GM18868 (cell line): ENCODE measurements around the gene MFSD12.
"Not testable (repeated sequence)": the region's sequence is repeated elsewhere in the genome, so short reads cannot be mapped to it uniquely, and the experiment has no call there.

Experiments
- ATAC-seq: cut with Tn5 transposase; IDR thresholded peaks from one replicate; pipeline ENCODE4 v1.9.1; 2021; ENCODE audit warnings: mild to moderate bottlenecking, moderate library complexity; ENCODE audit not compliant: unreplicated experiment

The MFSD12 gene

DNA sequence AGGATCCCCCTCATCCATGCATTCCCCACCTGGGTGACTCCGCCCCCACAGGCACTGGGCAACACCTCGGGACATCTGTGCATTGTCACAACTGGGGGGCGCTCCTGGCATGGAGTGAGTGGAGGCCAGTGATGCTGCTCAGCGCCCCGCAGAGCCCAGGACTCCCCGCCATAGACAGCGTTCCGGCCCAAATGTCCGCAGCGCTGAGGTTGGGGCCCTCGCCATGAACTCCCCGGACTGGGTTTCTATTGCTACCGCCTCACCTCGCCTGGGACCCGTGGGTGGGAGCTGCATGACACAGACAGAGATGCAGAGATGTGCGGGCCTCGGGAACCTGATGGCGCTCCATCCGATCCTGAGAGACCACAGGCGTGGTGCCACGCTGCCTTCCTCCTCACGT lies 46.7 kb downstream of the MFSD12 start:
- ATAC-seq: no peak

DNA sequence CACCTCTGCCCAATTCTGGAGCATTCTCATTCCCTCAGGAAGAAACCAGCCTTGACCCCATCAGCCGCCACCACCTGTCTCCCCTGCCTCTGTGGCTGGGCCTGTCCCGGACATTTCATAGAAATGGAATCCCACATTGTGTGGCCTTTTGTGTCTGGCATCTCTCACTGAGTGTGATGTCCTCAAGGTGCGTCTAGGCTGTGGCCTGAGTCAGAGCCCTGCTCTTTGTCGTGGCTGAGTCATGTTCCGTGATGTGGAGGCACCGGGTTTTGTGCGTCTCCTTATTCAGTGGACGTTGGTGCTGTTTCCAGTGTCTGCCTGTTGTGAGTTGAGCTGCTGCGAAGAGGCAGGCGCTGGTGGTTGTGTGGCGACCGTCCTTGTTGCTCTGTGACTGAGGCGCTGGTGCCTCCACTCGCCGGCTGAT lies 47.8 kb downstream of the MFSD12 start:
- no peak for ATAC-seq

DNA sequence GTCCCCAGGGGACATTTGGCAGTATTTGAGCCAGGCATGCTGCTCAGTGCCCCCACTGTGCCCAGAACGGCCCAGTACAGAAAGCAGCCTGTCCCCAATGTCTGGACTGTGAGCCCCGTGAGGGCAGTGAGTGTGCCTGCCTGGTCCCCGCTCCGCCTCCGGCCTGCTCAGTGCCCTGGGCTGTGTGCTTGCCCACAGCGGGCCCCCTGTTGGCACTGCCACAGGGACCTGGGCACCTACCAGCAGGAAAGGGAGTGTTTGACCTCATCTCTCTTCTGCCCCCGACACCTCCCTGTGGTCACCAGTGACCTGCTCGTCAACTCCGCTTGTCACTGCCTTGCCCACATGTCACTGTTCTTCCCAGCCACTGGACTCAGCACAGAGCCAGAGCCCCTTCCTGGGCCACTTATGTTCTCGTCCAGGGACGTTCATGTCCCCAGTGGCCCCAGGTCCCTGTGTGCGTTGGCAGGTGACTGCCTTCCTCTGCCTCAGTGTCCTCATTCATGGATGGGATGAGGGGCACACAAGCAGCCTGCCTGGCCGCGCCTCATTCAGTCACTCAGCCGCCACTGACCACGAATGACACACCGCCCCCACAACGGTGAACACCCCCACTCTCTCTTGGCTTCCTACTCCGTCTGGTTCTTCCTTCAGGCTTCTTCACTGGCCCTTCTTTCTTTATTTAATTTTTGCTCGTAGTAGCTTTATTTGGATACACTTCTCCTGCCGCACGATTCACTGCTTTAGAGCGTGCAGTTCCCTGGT lies 48.4 kb downstream of the MFSD12 start:
- no peak for ATAC-seq

DNA sequence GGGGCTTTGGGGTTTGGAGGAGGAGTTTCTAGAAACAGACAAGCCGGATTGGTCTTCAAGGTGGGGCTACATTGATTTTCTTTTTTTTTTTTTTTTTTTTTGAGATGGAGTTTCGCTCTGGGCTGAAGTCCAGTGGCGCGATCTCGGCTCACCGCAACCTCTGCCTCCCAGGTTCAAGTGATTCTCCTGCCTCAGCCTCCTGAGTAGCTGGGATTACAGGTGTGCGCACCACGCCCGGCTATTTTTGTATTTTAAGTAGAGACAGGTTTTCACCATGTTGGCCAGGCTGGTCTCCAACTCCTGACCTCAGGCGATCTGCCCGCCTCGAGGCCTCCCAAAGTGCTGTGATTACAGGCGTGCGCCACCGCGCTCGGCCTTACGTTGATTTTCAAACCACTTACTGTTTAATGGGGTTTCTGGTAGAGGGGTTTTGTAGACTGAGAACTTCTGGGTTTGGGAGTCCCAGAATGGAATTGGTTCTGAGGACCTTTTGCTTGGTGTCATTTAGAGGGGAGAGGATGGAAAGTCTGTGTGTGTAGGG lies 49.2 kb downstream of the MFSD12 start:
- not testable (repeated sequence) for ATAC-seq

DNA sequence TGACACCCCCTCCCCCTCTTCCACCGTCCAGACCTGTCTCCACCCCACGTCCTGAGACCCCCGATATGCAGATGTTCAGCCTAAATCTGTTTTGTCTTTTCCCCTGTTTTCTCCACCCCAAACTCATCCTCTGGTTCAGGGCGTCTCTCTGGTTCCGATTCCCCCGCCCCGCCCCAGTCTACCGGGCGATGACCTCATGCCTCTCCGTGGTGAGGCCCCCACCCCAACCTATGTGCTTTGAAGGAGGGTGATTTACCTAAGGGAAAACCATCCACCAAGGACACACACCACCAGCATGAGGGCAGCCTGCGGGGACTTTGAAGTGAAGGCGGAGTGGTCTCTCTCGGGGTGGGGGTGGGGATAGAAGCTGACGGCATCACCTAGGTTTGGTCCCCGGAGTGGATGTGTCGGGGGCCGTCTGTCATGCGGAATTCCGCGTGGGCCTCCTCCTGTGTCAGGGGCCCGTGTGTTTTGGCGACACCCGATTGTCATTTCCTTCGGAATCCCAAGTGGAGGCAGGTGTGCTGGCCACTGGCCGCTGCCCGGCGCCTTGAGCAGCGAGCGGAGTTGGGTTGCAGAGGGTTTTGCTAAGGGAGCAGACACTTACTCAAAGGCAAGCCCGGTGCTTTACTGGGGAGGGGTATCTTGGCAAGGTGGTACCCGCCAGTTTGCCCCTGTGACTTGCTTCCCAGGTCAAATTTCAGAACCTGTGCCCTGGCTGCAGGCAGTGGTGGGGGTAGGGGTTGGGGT lies 49.8 kb downstream of the MFSD12 start:
- no peak for ATAC-seq

DNA sequence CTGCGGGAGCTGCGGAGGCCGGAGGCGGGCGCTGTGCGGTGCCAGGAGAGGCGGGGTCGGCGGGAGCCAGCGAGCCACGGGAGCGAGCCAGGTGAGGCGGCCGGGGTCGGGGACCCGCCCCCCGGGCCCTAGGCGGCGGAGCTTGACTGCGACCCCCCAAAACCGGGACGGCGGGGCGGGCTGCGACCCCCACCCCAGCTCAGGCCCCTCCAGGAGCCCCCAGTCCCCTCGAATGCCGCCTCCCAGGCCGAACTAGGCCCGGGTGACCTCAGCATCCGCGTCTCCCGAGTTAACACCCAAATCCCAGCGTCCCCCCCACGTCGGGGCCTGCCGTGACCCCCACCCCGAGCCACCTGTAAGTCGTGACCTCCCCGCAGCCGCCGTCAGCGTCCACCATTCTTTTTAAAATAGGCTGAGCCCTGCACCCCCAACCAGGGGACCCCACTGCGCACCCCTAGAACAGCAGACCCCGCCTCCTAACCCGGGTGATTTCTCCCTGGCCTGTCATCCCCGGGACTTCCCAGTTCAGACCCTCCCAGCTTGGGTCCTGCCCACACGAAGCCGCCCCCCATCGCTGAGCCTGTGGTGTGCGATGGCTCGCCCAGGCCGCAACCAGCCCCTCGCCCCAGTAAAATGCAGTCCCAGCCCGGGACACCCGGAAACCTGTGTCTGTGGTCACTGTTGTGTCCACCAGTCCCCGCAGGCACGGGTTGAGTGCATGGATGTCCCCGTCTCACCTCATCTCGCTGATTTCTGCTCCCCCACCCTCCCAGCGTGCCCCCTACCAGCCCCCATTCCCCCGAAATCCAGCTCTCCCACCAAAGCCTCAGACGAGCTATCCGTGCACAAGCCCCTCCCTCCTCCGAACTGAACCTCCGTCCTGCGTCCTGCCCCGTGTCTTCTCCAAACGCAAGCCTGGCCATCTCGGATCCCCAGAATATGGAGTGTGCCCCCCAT lies 50.7 kb downstream of the MFSD12 start:
- peak; percentile 13 for ATAC-seq

DNA sequence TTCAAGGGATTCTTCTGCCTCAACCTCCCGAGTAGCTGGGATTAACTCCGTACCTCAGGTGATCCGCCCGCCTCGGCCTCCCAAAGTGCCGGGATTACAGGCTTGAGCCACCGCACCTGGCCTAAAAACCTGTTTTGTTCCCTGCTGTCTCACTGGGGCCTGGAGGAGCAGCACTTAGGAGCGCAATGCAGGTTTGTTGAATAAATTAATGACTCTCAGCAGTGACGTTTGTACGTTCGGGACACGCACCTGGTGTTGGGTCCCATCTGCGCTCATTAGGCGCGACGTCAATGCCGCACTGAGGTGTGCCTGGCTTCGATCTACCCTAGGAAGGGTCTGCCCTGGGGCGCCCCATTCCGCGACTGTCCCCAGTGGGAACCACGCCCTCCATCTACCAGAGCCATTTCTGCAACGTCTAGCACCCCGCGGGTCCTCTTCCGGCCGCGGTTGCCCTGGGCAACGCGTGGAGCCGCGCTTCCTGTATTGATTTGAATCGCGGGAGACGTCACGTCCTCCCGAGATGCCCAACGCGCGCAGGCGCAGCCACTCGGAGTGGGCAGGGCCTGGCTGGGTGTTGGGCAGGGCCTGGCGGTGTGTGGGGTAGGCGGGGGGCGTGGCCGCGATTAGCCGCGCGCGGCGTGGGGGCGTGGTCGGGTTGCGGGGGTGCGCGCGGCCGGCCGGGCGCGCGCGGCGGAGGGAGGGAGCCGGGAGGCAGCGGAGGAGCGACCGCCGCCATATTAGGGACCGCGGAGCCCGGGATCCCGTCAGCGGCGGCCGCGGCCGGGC lies 51.6 kb downstream of the MFSD12 start, which contains the start of gene FZR1:
FZR1 (plus strand) TSS at position 714 of the 786 bp plus-strand sequence. CDS start 16,679 bp downstream, outside the sequence.
- ATAC-seq: peak; percentile 86

DNA sequence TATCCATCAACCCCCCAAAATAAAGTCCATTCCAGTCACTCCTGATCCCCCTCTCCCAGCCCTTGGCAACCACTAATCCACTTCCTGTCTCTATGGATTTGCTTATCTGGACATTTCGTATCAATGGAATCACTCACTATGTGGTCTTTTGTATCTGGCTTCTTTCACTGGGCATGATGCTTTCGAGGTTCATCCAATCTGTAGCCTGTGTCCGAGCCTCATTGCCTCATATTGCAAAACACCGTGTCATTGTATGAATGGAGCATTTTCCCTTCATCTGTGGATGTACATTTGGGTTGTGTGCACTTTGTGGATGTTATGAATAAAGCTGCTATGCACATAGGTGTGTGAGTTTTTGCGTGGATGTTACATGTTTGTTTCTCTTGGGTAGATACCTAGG lies 52.7 kb downstream of the MFSD12 start:
- no peak for ATAC-seq

DNA sequence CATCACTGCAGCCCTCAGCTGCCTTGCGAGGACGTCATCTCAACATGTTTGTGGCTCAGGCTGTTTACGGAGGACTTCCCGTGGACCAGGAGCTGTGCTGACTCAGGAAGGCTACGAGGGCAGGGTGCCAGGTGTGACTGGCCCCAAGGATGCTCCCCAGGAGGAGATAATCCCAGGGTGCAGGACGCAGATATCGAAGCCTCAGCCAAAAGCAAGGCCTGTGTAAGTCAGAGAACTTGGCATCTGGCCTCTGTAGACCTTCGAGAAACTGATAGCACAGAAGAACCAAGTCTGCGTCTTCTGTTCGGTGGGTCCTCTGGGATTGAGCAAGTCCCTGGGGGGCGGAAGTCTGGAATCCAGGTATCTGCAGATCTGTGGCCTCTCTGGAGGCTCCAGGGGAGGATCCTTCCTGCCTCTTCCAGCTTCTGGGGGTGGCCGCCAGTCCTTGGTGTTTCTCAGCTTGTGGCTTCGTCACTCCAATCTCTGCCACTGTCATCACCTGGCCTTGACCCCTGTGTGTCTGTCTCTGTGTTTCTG lies 54.3 kb downstream of the MFSD12 start:
- no peak for ATAC-seq

DNA sequence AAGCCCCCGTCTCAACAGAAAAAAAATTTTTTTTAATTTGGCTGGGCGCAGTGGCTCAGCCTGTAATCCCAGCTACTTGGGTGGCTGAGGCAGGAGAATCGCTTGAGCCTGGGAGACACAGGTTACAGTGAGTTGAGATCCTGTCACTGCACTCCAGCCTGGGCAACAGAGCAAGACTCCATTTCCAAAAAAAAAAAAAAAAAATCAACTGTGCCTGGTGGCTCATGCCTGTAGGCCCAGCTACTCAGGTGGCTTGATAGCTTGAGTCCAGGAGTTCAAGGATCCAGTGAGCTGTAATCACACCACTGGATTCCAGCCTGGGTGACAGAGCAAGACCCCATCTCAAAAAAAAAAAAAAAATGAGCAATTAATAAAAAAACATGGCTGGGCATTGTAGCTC lies 55.6 kb downstream of the MFSD12 start:
- no peak for ATAC-seq

DNA sequence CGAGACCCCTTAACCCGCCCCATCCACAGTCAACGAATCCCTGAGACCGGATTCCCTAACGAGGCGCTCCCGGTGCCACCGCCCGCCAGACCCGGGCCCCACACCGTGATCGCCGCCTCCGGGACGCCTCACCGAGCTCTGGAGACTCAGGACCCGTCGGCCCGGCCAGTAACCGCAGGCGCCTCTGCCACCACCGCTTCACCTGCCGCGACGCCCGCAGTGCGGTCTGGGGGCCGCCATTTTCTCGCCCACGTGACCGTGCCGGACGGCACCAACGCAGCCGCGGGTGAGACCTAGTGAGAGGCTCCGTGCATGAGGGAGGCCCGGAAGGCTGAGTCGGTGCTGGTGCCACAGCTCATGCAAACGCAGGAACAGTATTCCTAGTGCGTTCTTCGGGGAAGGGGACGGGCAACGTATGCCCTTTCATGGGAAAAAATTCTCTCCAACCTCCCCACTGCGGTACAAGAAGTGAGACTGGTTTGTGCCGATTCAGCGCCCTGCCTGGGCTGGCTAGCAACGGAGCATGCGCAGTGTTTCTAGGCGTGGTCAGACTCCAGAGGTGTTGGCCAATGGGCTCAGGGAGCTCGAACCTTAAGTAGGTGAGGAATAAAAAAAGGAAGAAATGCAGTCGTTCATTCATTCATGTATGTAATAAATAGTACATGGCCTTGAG lies 56.8 kb downstream of the MFSD12 start, which contains the start of gene DOHH:
DOHH (minus strand) TSS at position 246 of the 673 bp plus-strand sequence. CDS start 3,860 bp downstream, outside the sequence.
- ATAC-seq: peak; percentile 79

DNA sequence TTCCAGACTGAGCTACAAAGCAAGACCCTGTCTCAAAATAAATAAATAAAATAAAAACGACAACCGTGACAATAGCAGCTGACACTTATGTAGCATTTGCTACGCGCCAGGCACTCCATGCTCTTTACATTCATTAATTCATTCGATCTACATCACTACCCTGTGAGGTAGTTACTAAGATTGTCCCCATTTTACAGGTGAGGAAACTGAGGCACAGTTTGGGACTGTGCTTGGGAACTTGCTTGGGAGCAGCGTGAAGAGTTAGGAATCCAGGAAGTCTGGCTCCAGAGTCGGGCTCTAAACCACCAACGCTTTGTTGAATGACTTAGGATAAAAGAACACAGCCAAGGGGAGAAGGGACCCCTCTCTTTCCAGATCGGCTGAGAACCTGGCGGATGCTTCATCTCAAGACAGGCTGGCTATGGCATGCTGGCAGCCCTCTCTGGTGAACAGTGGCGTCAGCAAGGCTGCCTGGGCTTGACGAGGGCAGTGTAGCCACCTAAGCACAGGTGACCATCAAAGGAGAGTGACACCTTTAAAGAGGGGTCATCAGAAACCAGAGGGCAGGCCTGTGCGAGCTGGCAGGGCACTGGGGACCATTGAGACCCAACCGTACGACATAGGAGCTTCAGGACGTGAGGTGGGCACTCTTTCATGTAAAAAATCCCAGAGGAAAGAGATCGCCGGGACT lies 57.5 kb downstream of the MFSD12 start:
- no peak for ATAC-seq

DNA sequence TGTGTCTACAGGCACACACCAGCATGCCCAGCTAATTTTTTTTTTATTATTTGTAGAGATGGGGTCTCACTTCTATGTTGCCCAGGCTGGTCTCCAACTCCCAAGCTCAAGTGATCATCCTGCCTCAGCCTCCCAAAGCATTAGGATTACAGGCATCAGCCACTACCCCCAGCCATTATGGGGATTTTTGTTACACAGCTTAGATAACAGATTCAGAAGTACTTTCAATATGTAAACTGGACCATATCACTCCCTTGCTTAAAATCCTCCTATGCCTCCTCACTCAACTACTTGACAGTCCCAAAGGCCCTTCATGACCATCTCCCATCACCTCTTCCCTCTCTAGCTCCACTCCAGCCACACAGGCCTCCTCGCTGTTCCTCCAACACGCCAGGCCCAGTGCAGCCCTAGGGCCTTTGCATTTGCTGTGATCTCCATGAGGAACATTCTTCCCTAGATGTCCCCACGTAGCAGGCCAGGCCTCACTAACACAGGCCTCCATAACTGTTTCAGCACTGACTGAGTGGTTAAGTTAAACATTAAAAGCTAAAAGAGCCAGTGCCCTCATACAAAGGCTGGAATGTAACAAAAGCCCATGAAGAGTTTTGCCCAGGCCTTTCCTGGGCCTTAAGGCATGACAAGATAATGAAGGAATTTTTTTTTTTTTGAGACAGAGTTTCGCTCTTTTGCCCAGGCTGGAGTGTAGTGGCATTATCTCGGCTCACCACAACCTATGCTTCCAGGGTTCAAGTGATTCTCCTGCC lies 59.4 kb downstream of the MFSD12 start:
- ATAC-seq: no peak

DNA sequence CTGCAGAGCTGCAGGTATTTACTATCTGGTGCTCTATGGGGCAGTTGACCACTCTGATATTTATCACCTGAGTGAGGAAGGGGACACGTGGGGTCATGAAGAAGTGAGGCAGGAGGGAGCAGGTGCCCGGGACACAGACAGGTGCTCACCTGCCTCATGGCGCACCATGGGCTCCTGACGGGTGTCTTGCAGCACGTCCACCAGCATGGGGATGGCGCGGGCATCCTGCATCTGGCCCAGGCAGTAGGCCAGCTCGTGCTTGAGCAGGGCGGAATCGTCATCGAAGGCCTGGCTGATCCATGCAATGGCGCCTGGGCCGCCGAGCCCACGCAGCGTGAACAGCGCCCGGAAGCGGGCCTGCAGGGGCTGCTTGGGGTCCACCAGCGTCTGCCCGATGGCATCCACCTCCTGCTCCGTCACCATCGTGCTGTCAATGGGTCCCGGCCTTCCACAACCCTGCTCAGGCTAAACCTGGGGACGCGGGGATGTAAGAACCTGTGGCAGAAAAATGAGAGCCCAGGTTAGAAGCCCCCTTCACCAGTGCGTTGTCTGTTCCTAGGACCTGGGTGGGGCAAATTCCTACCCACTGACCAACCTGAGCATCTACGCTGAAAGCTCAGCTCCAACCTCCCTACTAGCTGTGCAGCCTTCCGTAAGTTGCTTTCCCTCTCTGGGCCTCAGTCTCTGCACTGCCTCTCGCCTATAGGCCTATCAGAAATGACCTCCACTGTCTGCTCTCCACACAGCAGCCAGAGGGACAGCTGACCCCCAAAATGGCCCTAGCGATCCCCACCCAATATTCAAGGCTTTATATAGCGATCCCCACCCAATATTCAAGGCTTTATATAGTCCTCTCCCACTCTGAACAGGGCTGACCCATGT lies 60.8 kb downstream of the MFSD12 start:
- no peak for ATAC-seq

DNA sequence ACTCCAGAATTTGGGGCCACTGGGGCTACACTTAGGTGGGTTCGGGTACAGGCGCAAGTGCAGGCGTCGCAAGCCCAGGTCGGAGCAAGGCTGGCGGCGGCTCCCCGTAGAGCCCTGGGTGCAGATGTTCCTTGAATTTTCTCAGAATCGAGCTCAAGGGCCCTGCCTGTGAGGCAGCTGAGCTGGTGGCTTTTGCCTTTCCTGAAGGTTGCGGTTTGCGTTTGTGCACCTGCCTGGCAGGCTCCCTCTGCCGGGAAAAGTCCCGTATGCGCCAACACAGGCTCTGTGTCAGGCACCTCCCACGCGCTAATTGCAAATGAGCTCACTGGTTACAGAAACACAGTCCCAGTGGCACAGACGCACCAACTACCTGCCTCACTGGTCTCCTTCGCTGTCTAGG lies 62.8 kb downstream of the MFSD12 start:
- ATAC-seq: no peak
